ENCODE measurements around the gene PRPSAP1.

PRPSAP1 gene

GRCh38 chr17:76264755-76265623 lies 88.7 kb downstream of the PRPSAP1 start, which contains the start of gene UBALD2:
TSS of gene UBALD2 (plus strand) at chr17:76265348. CDS start at chr17:76265506, 158 bp downstream.
- DNase-seq, result peak; percentile 99 to 100

GRCh38 chr17:76264425-76264754 lies 89.3 kb downstream of the PRPSAP1 start:
- DNase-seq, result no peak

DNA sequence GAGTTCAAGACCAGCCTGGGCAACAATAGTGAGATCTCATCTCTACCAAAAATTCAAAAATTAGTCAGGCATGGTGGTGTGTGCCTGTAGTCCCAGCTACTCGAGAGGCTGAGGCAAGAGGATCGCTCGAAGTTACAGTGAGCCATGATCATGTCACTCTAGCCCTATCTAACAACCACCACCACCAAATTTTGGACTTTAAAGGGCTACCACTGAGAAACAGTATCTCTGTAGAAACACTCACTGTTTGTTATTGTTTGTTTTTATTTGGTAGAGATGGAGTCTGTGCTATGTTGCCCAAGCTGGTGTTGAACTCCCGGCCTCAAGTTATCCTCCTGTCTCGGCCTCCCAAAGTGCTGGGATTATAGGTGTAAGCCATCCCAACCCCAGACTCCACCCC lies 89.8 kb downstream of the PRPSAP1 start:
- DNase-seq, result no peak

GRCh38 chr17:76262732-76263344 lies 90.9 kb downstream of the PRPSAP1 start:
- peak; percentile 81 to 95 for DNase-seq

DNA sequence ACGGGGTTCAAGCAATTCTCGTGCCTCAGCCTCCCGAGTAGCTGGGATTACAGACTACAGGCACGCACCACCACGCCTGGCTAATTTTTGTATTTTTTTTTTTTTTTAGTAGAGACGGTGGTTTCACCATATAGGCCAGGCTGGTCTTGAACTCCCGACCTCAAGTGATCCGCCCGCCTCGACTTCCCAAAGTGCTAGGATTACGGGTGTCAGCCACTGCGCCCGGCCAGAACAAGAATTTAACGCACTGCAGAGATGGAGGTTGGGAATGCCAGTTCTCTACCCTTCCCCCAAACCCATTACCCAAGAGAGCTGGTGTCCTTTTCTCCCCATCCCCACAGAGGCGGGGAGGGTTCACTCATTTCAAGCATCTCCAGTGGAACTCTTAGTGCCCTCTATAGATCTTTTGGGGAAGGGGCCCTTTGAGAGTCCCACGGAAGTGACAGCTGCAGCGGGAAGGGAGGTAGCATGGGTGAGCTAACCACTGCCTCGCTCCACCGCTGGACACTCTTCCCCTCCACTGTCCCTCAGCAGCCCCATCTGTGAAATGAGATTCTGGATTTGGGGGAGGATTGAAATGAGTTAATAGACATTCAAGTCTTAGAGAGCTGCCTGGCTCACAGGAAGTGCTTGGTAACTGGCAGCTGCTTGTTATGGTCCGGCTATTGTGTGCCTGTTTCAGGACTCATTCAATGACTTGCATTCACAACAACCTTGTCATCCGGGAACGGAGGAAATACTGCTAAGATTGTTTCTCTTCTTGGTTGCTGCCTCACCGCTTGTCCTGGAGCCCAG lies 92.1 kb downstream of the PRPSAP1 start:
- no peak for DNase-seq

GRCh38 chr17:76260669-76261068 lies 93.0 kb downstream of the PRPSAP1 start:
- no peak for DNase-seq

DNA sequence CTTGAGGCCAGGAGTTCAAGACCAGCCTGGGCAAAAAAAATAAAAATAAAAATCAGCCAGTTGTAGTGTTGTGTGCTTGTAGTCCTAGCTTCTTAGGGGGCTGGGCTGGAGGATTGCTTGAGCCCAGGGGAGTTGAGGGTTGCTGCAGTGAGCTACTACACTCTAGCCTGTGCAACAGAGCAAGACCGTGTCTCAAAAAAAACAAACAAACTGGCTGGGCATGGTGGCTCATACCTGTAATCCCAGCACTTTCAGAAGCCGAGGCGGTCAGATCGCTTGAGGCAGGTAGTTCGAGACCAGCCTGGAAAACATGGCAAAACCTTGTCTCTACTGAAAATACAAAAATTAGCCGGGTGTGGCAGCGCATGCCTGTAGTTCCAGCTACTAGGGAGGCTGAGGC lies 93.5 kb downstream of the PRPSAP1 start:
- no peak for DNase-seq

All from inflammatory macrophage treated with lipopolysaccharide for 1 hour (primary cell).